ENCODE measurements around the gene DOCK4. TPM values are rescaled to one million over a fixed set of nuclear protein-coding genes. Genes with fewer than 3 reads are reported as not detected.

Gene DOCK4
- total and polyA plus RNA-seq, 10 of the 15 experiments (the other 5 are each of a cell fraction or from before 2014, with no cell fraction given): 0.03 to 0.73 (median 0.38) TPM

DNA sequence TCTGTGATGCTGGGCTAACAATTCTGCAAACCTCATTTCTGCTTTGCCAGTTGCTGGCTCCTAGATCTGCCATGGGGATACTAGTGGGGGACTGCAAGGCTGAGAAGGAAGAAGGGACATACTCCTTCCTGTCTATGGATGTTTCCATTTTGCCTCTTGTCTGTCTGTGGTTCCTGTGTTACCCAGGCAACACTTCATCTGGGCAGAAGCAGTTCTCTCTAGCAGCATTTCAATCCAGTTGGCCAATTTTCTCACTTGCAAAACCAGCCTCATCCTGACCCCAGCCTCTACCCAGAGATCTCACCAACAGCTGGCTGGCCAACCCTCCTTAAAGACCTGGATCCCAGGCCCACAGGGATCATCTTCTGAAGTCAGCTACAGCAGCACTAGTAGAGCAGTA is 131.7 kb downstream of the DOCK4 start (continued):
- TF ChIP-seq, protein P1, sequence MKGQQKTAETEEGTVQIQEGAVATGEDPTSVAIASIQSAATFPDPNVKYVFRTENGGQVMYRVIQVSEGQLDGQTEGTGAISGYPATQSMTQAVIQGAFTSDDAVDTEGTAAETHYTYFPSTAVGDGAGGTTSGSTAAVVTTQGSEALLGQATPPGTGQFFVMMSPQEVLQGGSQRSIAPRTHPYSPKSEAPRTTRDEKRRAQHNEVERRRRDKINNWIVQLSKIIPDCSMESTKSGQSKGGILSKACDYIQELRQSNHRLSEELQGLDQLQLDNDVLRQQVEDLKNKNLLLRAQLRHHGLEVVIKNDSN (IDR thresholded peaks at IDR 0.05; ENCODE audit: borderline replicate concordance, extremely low read length, insufficient read depth, low read depth, low read length): no peak

DNA sequence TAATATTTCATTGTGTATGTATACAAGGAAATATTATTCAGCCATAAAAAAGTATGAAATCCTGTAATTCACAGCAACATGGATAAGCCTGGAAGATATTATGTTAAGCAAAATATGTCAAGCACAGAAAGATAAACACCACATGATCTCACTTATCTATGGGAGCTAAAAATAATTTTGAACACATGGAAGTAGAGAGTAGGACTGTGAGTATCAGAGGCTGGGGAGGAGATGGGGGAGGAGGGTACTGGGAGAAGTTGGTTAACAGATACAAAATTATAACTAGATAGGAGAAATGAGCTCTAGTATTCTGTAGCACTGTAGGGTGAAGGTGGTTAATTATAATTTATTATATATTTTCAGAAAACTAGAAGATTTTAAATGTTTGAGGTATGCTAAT is 132.7 kb downstream of the DOCK4 start:
- in situ Hi-C loops (cut with MboI): no loop called here

More for the DNA sequence above, 132.7 kb downstream of the DOCK4 start:
- no peak for ATAC-seq
- ChIA-PET CTCF (no interaction called here), POLR2A (no interaction called here), RAD21 (ENCODE audit: unreplicated experiment) (no interaction called here), SMC1A (ENCODE audit: uncharacterized antibody, unreplicated experiment) (no interaction called here)
- H3K4me3 ChIP-seq: no peak overlapping the region
- H3K27ac ChIP-seq (ENCODE audit: control insufficient read depth, insufficient read depth): no peak overlapping the region
- no peak overlapping the region for H3K4me2 ChIP-seq (ENCODE audit: control insufficient read depth, insufficient read depth)
- no TSS peak for BruUV-seq (replicated peaks)
- no peaks in the 10 kb centered on the region for H3K36me3 ChIP-seq (ENCODE audit: control insufficient read depth in 2 of 2, insufficient read depth in 2 of 2, low read length in 1 of 2)
- H3K9ac ChIP-seq (ENCODE audit: control insufficient read depth, insufficient read depth, low read length): no peak overlapping the region
- TF ChIP-seq, protein P2, sequence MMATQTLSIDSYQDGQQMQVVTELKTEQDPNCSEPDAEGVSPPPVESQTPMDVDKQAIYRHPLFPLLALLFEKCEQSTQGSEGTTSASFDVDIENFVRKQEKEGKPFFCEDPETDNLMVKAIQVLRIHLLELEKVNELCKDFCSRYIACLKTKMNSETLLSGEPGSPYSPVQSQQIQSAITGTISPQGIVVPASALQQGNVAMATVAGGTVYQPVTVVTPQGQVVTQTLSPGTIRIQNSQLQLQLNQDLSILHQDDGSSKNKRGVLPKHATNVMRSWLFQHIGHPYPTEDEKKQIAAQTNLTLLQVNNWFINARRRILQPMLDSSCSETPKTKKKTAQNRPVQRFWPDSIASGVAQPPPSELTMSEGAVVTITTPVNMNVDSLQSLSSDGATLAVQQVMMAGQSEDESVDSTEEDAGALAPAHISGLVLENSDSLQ (IDR thresholded peaks at IDR 0.05): no peak
- TF ChIP-seq CHD1 (IDR thresholded peaks at IDR 0.05; ENCODE audit: low read depth, low read length) (no peak), ZNF207 (IDR thresholded peaks at IDR 0.05; ENCODE audit: borderline replicate concordance) (no peak), TCF12 (IDR thresholded peaks at IDR 0.05; ENCODE audit: low read depth, low read length) (no peak), NFYB (IDR thresholded peaks at IDR 0.05; ENCODE audit: insufficient read depth, low read depth, low read length) (no peak), CBFB (IDR thresholded peaks at IDR 0.05; ENCODE audit: low read depth) (no peak), KAT2A (conservative IDR thresholded peaks at IDR 0.05; ENCODE audit: control insufficient read depth, low read depth, low read length) (no peak), FOXK2 (IDR thresholded peaks at IDR 0.05) (no peak), PML (IDR thresholded peaks at IDR 0.05; ENCODE audit: low read length) (no peak), CEBPB (IDR thresholded peaks at IDR 0.05; ENCODE audit: borderline replicate concordance in 1 of 2, low read depth in 2 of 2, low read length in 2 of 2) (no peak), CBX5 (IDR thresholded peaks at IDR 0.05; ENCODE audit: low read depth) (no peak), STAT3 (IDR thresholded peaks at IDR 0.05; ENCODE audit: low read depth, low read length) (no peak), BHLHE40 (IDR thresholded peaks at IDR 0.05; ENCODE audit: borderline replicate concordance in 1 of 2, low read depth in 2 of 2, low read length in 1 of 2) (no peak), RBBP5 (conservative IDR thresholded peaks at IDR 0.05) (no peak), POLR2AphosphoS2 (IDR thresholded peaks at IDR 0.05; ENCODE audit: low read depth, low read length) (no peak)
- TF ChIP-seq, protein P3, sequence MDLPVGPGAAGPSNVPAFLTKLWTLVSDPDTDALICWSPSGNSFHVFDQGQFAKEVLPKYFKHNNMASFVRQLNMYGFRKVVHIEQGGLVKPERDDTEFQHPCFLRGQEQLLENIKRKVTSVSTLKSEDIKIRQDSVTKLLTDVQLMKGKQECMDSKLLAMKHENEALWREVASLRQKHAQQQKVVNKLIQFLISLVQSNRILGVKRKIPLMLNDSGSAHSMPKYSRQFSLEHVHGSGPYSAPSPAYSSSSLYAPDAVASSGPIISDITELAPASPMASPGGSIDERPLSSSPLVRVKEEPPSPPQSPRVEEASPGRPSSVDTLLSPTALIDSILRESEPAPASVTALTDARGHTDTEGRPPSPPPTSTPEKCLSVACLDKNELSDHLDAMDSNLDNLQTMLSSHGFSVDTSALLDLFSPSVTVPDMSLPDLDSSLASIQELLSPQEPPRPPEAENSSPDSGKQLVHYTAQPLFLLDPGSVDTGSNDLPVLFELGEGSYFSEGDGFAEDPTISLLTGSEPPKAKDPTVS (IDR thresholded peaks at IDR 0.05; ENCODE audit: low read depth, low read length): no peak
- TF ChIP-seq, protein P1 (IDR thresholded peaks at IDR 0.05; ENCODE audit: borderline replicate concordance, extremely low read length, insufficient read depth, low read depth, low read length): no peak
- intact Hi-C loops (cut with micrococcal nuclease; ENCODE audit: unreplicated experiment): no loop called here
- H3K9me3 ChIP-seq (replicated peaks; ENCODE audit: control insufficient read depth, insufficient read depth, low read length): no peaks in the 10 kb centered on the region; the same call in 2 of the 3 replicates
- FAIRE-seq: no peak
- H4K20me1 ChIP-seq (ENCODE audit: control insufficient read depth, insufficient read depth): no peaks in the 10 kb centered on the region
- no peak for DNase-seq (ENCODE audit: low read depth, low spot score)
- H3K27me3 ChIP-seq (replicated peaks in 1 of 2; ENCODE audit: control insufficient read depth in 2 of 2, insufficient read depth in 2 of 2, low read length in 1 of 2): no peaks in the 10 kb centered on the region
- H2AFZ ChIP-seq (ENCODE audit: control insufficient read depth, low read depth, low read length): no peak overlapping the region
- no peaks in the 10 kb centered on the region for H3K79me2 ChIP-seq (ENCODE audit: control insufficient read depth, insufficient read depth, low read length)
- no peaks in the 10 kb centered on the region for H3K4me1 ChIP-seq (ENCODE audit: control insufficient read depth, insufficient read depth, low read length)
